ENCODE data around the gene RER1. TPM values are rescaled to one million over a fixed set of nuclear protein-coding genes. Genes with fewer than 3 reads are reported as not detected.

RER1 gene
- total RNA-seq, 2 donors from 2014 or later, result 120 to 180 TPM

GRCh38 chr1:2428490-2428889 lies 36.8 kb downstream of the RER1 start:
- Mint-ChIP-seq H3K4me3 (no peak overlapping the region), H3K36me3 (ENCODE audit: low read depth) (no peaks in the 10 kb centered on the region), H3K27me3 (no peaks in the 10 kb centered on the region), H3K27ac (no peak overlapping the region), H3K9me3 (no peaks in the 10 kb centered on the region), H3K4me1 (no peaks in the 10 kb centered on the region)
- ATAC-seq (replicated peaks), result no peak

GRCh38 chr1:2429780-2430591 lies 38.3 kb downstream of the RER1 start:
- no peaks in the 10 kb centered on the region for H3K27me3 Mint-ChIP-seq
- H3K4me1 Mint-ChIP-seq, result no peaks in the 10 kb centered on the region
- no peaks in the 10 kb centered on the region for H3K9me3 Mint-ChIP-seq
- H3K36me3 Mint-ChIP-seq (ENCODE audit: low read depth), result no peaks in the 10 kb centered on the region
- no peak overlapping the region for H3K4me3 Mint-ChIP-seq
- no peak overlapping the region for H3K27ac Mint-ChIP-seq
- ATAC-seq (replicated peaks), result peak; percentile 60

GRCh38 chr1:2430592-2430973 lies 38.9 kb downstream of the RER1 start:
- Mint-ChIP-seq H3K36me3 (ENCODE audit: low read depth) (no peaks in the 10 kb centered on the region), H3K9me3 (no peaks in the 10 kb centered on the region), H3K27ac (no peak overlapping the region), H3K4me1 (no peaks in the 10 kb centered on the region), H3K4me3 (no peak overlapping the region), H3K27me3 (no peaks in the 10 kb centered on the region)
- no peak for ATAC-seq (replicated peaks)

- Mint-ChIP-seq H3K27ac (no peak overlapping the region), H3K4me3 (no peak overlapping the region), H3K27me3 (no peaks in the 10 kb centered on the region), H3K36me3 (ENCODE audit: low read depth) (no peaks in the 10 kb centered on the region), H3K4me1 (no peaks in the 10 kb centered on the region), H3K9me3 (no peaks in the 10 kb centered on the region)
- no peak for ATAC-seq (replicated peaks)
These were observed 39.5 kb downstream of the RER1 start for GRCh38 chr1:2431103-2431502.

- no peaks in the 10 kb centered on the region for H3K9me3 Mint-ChIP-seq
- H3K27ac Mint-ChIP-seq, result no peak overlapping the region
- no peaks in the 10 kb centered on the region for H3K27me3 Mint-ChIP-seq
- H3K4me3 Mint-ChIP-seq, result no peak overlapping the region
- no peak for ATAC-seq (replicated peaks)
- no peaks in the 10 kb centered on the region for H3K4me1 Mint-ChIP-seq
- no peaks in the 10 kb centered on the region for H3K36me3 Mint-ChIP-seq (ENCODE audit: low read depth)
These were observed 39.9 kb downstream of the RER1 start for GRCh38 chr1:2431518-2431917.

- ATAC-seq (replicated peaks), result no peak
- Mint-ChIP-seq H3K4me3 (no peak overlapping the region), H3K36me3 (ENCODE audit: low read depth) (no peaks in the 10 kb centered on the region), H3K9me3 (no peaks in the 10 kb centered on the region), H3K27me3 (no peaks in the 10 kb centered on the region), H3K27ac (no peak overlapping the region), H3K4me1 (no peaks in the 10 kb centered on the region)
These were observed 40.8 kb downstream of the RER1 start for GRCh38 chr1:2432441-2432844.

- H3K4me1 Mint-ChIP-seq, result no peaks in the 10 kb centered on the region
- no peak for ATAC-seq (replicated peaks)
- H3K36me3 Mint-ChIP-seq (ENCODE audit: low read depth), result no peaks in the 10 kb centered on the region
- H3K9me3 Mint-ChIP-seq, result no peaks in the 10 kb centered on the region
- H3K27ac Mint-ChIP-seq, result no peak overlapping the region
- no peaks in the 10 kb centered on the region for H3K27me3 Mint-ChIP-seq
- H3K4me3 Mint-ChIP-seq, result no peak overlapping the region
These were observed 41.6 kb downstream of the RER1 start for GRCh38 chr1:2433196-2433595.

- no peak overlapping the region for H3K4me3 Mint-ChIP-seq
- H3K9me3 Mint-ChIP-seq, result no peaks in the 10 kb centered on the region
- no peak overlapping the region for H3K27ac Mint-ChIP-seq
- H3K27me3 Mint-ChIP-seq, result no peaks in the 10 kb centered on the region
- ATAC-seq (replicated peaks), result no peak
- no peaks in the 10 kb centered on the region for H3K36me3 Mint-ChIP-seq (ENCODE audit: low read depth)
- H3K4me1 Mint-ChIP-seq, result no peaks in the 10 kb centered on the region
These were observed 42.5 kb downstream of the RER1 start for GRCh38 chr1:2433936-2434655.

- H3K27ac Mint-ChIP-seq, result no peak overlapping the region
These were observed 43.5 kb downstream of the RER1 start for GRCh38 chr1:2435091-2435490.

GRCh38 chr1:2435746-2436355 lies 44.2 kb downstream of the RER1 start:
- Mint-ChIP-seq H3K4me3 (no peak overlapping the region), H3K36me3 (ENCODE audit: low read depth) (no peaks in the 10 kb centered on the region), H3K27ac (no peak overlapping the region), H3K4me1 (no peaks in the 10 kb centered on the region), H3K27me3 (no peaks in the 10 kb centered on the region), H3K9me3 (no peaks in the 10 kb centered on the region)
- no peak for ATAC-seq (replicated peaks)

More at GRCh38 chr1:2435091-2435490, 43.5 kb downstream of the RER1 start:
- H3K4me3 Mint-ChIP-seq, result no peak overlapping the region
- ATAC-seq (replicated peaks), result no peak
- H3K4me1 Mint-ChIP-seq, result no peaks in the 10 kb centered on the region
- no peaks in the 10 kb centered on the region for H3K9me3 Mint-ChIP-seq
- no peaks in the 10 kb centered on the region for H3K27me3 Mint-ChIP-seq
- H3K36me3 Mint-ChIP-seq (ENCODE audit: low read depth), result no peaks in the 10 kb centered on the region

GRCh38 chr1:2436876-2437275 lies 45.2 kb downstream of the RER1 start:
- H3K36me3 Mint-ChIP-seq (ENCODE audit: low read depth), result no peaks in the 10 kb centered on the region
- no peak for ATAC-seq (replicated peaks)
- no peaks in the 10 kb centered on the region for H3K9me3 Mint-ChIP-seq
- H3K27me3 Mint-ChIP-seq, result no peaks in the 10 kb centered on the region
- H3K27ac Mint-ChIP-seq, result no peak overlapping the region
- no peak overlapping the region for H3K4me3 Mint-ChIP-seq
- H3K4me1 Mint-ChIP-seq, result no peaks in the 10 kb centered on the region

- Mint-ChIP-seq H3K36me3 (ENCODE audit: low read depth) (no peaks in the 10 kb centered on the region), H3K27me3 (no peaks in the 10 kb centered on the region), H3K27ac (peak overlapping the region; percentile 6), H3K4me1 (no peaks in the 10 kb centered on the region), H3K4me3 (no peak overlapping the region), H3K9me3 (no peaks in the 10 kb centered on the region)
- no peak for ATAC-seq (replicated peaks)
These were observed 46.0 kb downstream of the RER1 start for GRCh38 chr1:2437617-2438016.

- no peak for ATAC-seq (replicated peaks)
- Mint-ChIP-seq H3K27me3 (no peaks in the 10 kb centered on the region), H3K27ac (no peak overlapping the region), H3K4me1 (no peaks in the 10 kb centered on the region), H3K9me3 (no peaks in the 10 kb centered on the region), H3K36me3 (ENCODE audit: low read depth) (no peaks in the 10 kb centered on the region), H3K4me3 (no peak overlapping the region)
These were observed 46.4 kb downstream of the RER1 start for GRCh38 chr1:2438038-2438437.

- Mint-ChIP-seq H3K4me1 (no peaks in the 10 kb centered on the region), H3K27me3 (no peaks in the 10 kb centered on the region), H3K4me3 (no peak overlapping the region), H3K9me3 (no peaks in the 10 kb centered on the region), H3K27ac (no peak overlapping the region), H3K36me3 (ENCODE audit: low read depth) (no peaks in the 10 kb centered on the region)
- no peak for ATAC-seq (replicated peaks)
These were observed 47.0 kb downstream of the RER1 start for GRCh38 chr1:2438641-2439040.

- no peaks in the 10 kb centered on the region for H3K9me3 Mint-ChIP-seq
- H3K4me1 Mint-ChIP-seq, result no peaks in the 10 kb centered on the region
- no peaks in the 10 kb centered on the region for H3K27me3 Mint-ChIP-seq
- H3K4me3 Mint-ChIP-seq, result no peak overlapping the region
- H3K36me3 Mint-ChIP-seq (ENCODE audit: low read depth), result no peaks in the 10 kb centered on the region
- ATAC-seq (replicated peaks), result no peak
- H3K27ac Mint-ChIP-seq, result no peak overlapping the region
These were observed 47.7 kb downstream of the RER1 start for GRCh38 chr1:2439369-2439768.

Data from activated T-helper 17 cell treated with anti-CD3 and anti-CD28 coated beads, Interleukin-2, amount 50 U/mL, for 72 hours (primary cell).